IPS-NIHi7 (cell line): Measurements from ENCODE around the gene METTL25B.

Experiments used
- DNase-seq: peaks from one replicate; pipeline ENCODE4 v3.0.0; 2012; ENCODE audit warnings: mixed read lengths; ENCODE audit errors: extremely low spot score

METTL25B gene

DNA sequence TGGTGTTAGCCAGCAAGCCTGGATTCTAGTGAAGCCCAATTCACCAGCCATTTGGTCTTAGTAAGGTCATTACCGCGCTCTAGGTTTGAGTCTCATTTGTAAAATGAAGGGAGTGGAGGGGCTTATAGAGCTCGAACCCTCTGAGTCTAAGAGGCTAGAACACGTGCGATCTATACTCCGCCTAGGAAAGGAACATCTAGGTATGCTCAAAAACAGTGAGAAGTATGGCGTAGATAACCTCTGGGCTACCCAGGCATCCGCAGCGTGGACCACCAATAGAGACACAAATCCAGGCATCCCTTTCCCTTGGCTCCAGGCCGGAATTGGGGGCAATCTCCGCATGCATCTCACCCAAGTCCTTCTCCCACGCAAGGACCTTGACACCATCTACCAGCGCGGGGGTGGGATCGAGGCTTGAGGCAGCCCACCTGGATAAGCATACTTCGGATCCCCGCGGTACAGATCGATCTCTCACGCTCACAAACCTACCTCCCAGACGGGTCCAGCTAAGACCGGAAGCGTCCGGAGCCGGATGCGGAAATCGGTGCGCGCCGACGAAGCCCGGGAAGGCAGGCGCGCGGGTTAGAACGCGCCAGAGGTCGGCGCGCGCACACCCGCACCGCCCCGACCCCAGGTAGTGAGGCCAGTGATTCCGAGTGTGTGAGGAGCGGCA, at the start of gene METTL25B:
METTL25B (plus strand) TSS at position 544 of the 673 bp plus-strand sequence. CDS start 636 bp downstream, outside the sequence.
- peak; percentile 75 for DNase-seq

DNA sequence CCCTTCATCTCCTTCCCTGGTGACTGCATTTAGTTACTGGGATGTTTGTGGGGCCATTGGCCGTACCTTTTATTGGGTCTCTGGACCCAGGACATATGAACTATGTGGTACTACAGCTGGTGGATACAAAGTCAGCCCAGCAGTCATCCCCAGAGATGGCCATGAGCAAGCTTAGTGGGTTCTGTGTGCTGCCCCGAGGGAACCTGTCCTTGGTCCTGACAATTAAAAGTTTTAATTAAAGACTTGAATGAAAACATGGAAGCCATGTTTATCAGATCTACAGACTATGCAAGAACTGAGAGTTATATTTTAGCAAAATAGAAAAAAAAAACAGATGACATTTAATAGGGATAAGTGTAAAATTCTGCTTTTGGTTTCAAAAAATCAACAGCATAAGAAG, 48.2 kb upstream of the METTL25B start:
- DNase-seq, result no peak

- no peak for DNase-seq
Measured at GRCh38 chr1:156681196-156681960, 46.9 kb upstream of the METTL25B start.

DNA sequence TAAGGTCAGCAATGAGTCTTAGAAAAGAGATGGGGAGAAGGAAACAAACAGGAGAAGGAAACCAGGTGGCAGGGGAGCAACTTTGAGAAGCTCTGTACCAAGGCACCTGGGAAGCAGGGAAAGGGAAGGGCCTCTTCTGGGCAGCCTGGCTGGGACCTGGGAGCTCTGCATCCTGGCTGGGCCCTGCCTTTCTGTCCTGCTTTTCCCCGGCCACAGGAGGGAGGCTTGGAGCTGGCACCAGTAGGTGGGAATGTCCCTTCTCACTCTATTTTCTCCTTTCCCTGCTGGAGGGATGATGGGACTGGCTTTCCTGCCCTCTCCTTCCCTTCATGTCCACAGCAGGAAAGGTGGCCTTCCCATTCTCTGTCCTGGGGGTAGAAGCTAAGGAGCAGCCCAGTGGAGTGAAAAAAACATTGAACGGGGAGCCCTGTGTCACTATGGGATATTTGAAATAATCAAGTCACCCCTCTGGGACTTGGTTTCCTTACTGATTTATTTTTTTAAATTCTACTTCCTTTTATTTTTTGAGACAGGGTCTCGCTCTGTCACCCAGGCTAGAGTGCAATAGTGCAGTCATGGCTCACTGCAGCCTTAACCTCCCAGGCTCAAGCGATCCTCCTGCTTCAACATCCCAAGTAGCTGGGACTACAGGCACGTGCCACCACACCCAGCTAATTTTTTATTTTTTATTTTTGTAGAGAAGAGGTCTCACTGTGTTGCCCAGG, 45.9 kb upstream of the METTL25B start:
- no peak for DNase-seq

DNA sequence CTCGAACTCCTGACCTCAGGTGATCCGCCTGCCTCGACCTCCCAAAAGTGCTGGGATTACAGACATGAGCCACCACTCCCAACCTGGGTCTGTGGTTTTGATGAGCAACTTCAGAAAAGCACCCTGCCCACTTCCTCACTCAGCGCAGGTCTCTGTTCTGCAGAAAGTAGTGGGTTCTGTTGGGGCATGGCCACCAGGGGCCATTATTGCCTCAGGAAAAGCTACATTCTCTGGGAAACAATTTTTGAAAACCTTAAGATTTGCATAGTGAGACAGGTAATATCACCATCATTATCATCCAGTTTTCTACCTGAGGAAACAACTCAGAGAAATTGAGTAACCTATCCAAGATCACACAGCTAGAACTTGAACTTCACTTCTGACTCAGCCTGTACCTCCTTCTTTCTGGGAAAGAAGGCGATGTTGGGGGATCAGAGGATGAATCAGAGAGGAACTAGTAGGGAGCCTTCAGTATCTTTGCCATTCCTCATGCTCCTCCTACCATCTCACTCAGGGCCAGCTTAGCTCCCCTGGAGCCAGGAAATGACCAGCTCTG, 44.0 kb upstream of the METTL25B start:
- DNase-seq, result no peak

DNA sequence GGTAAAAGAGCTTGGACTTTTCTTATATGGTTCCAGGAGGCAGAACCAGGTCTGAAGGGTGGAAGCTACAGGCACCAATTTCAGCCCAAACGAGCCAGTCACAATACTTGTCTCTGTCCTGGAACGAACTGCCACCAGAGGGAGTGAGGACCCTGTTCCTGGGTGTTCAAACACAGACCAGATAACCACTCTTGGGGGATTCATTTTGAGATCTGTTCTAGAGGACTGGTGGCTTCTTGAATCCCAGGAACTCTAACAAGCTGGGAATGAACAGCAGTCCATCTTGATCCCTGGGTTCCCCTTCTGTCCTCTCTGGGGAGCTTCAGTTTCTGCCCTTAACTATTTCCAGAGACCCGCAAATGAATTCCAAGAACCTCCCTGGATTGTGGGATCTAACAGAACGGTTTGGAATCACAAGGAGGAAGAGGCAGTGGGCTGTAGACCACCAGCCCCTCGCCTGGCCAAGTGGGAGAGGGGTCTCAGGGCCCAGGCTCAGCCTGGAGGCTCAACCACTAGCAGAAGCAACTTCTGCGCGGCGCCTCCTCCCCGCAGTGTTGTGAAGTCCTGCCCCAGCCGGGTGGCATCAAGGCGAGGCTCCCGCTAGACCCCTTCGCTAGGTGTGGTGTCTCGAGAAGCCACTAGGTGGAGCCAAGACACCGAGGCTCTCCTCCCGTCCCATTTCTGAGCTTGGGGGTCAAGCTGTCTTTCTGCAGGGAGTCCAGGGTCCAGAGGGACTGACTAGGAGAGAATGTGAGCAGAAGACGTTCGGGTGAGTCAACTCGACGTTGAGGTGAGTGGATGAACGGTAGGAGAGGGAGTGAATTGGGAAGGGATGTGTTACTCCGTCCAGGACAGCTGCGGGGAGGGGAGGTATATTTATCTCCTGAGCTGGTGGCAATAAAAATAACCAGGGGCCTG, 39.0 kb upstream of the METTL25B start:
- peak; percentile 79 for DNase-seq

DNA sequence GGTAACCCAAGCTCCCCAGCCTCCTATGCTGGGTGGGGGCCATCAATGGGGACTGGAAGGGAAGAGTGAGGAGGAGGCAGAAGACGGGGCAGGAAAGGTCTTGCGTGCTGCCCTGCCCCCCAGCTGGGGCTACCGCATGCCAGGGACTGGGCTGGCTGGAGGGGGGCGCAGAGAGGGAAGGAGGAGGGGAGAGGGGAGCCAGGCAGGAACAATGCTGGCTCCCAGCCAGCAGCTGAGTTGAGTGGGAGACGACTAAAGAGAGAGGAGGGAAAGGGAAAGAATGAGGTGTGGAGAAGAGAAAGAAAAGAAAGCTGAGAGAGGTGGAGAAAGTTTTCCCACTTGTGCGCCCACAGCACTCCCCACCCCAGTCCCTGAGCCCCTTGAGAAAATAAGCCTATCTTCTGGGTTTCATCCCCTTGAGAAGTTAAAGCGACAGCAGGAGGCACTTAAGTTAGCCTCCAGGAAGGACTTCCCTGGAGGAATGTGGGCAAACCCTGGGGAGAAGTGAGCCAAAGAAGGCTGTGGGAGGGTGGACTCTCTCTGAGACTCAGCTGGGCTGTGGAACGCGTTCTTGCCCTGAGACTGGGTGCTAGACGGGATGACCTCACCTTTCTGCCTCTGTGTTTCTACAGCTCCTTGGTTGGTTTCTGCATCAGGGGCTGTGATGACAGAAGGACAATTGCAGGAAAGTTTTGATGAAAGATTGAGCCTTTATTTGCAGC, 38.2 kb upstream of the METTL25B start:
- no peak for DNase-seq

DNA sequence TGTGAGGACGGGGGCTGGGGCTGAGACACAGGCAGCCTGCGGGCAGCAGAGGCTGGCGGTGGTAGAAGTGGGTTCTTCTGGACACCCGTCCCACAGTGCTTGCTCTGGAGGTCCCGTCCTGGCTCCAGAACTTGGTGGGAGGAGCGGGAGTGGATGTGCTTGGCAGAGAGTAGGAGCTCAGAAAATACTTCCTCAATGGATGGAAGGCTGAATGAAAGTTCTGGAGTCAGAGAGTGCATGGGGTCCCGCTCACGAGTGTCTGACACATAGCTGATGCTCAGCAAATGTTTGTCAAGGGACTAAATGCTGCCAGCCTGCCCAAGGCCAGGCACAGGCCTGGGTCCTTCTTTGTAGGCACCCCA, 37.6 kb upstream of the METTL25B start:
- DNase-seq, result no peak

- no peak for DNase-seq
Measured at GRCh38 chr1:156691191-156691590, 37.1 kb upstream of the METTL25B start.

DNA sequence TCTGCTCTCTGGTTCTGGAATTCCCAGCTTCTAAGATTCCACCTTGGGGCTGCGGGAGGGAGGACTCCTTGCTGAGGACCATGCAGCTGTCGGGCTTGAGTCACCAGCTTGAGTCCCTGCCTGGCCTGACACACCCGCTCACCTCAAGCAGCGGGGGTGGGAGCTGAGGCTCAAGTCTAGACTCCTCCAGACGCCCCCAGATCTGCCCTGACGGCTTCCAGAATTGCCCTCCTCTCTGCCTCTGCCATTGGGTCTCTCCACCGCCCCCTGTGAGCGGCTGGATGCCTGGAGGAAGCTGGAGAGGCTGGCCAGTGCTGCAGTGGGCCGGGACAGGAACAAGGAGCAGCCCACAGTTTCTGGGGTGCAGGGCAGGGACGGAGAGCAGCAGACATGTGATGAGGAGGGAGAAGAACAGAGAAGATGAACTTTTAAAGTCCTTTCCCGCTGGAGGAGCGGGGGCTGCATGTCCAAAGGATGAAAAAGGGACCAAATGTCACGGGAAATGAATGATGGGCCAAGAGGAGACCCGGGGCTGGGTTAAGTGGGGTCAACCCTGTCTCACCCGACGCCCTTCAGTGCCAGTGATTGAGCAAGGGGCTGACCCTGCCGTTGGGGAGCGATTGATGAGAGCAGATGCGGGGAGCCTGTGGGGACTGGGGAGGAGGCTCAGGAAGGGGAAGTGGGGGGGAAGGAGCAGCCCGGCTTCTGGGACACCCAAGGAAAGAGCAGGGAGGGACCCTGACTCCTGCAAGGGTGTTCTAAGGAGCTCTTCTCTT, 36.4 kb upstream of the METTL25B start:
- no peak for DNase-seq

DNA sequence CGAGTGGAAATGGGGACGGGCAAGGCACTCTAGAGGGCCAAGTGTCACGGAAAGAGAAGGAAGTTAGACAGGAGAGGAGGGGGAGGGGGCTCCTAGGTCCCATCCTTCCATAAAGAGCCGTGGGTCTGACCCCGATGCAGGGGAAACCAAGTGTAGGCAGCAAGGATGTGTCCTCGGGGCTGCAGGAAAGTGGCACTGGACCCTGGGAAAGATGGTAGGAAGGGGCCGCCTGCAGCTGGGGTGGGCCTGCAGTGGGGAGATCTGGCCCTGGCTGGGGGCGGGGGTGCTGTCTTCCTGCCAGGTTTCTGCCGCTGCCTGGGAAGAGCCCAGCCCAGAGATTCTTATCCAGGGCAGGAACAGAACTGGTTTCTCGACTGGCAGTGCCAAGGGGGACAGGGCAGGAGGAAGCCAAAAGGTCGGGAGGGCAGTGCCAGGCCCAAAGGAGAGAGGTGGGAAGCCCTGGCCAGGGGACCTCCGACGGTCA, 35.8 kb upstream of the METTL25B start:
- DNase-seq, result no peak

DNA sequence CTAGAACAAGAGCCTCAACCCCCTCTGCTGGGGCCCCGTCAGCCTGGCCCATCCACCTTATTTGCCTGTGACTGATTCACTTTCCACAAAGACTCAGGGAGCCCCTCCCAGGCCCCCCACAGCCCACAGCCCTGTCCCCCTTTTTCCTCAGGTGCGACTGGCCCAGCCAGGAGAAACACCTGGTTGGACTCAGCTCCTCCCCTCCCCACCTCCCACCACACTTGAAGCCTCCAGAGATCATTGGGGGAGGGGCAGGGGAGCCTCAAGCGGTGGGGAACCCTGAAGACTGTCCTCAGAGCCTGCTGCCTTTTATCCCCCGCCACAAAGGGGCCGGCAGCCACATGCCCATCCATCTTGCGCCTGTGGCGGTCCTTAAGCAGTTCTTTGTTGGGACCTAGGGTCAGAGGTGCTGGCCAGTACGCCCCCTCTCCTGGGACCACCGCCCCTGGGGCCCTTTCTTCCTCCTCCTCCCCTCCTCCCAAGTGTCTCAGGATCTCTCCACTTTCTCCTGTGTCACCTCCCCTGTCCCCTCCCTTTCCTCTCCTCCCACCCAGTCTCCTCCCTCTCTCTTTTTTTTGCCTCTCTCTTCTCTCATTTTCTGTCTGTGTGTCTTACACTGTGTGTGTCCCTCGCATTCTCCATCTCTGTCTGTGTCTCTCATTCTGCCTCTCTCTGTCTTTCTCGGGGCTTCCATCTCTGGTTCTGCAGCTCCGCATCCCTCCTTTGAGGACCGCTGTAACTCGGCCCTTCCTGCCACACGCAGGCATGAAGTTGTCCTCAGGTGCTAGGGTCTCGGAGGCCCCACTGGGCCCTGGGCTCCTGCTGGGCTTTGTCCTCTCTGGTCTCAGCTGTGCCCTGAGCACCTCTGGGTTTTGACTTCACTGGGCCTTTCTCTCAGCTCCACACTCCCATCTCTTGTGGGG, 35.1 kb upstream of the METTL25B start:
- peak; percentile 82 for DNase-seq

GRCh38 chr1:156693848-156694689, 34.2 kb upstream of the METTL25B start:
- DNase-seq, result no peak

- no peak for DNase-seq
Measured at GRCh38 chr1:156694690-156694962, 33.6 kb upstream of the METTL25B start.

GRCh38 chr1:156696755-156697154, 31.5 kb upstream of the METTL25B start:
- DNase-seq, result no peak

DNA sequence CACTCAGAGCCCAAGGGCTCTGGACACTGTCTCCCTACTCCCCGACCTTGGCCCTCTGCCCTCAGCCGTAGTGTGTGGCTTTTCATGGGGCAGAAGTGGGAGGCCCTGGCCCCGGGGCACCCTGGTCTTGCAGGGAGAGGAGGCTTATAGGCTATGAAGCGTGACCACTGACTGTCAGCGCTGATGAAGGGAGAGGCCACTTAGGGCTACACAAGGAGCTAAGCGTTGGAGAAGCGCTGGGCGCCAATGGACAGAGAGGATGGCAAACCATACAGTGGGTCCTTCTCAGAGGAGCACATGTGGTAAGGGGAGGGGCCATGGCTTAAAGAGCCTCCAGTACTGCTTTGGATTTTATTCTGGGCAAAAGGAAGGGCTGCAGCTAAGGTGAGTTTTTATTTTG, 30.8 kb upstream of the METTL25B start:
- DNase-seq, result no peak

DNA sequence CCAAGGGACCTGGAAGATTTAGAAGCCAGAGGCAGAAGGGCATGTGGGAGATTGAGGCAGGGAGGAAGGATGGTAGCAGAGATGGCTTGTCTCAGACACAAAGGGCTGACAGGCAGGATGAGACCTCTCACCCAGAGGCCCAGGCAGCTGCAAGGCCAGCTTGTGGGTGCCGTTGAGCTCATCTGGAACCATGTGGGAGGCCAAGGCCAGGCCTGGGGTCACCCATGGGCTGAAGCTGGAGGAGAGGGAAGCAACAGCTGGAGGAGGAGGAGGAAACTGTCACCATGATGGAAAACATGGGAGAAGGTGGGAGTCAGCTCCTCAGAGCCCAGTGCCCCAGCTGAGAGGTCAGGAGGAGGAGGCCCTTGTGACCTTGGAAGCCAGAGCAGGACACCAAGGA, 29.3 kb upstream of the METTL25B start:
- no peak for DNase-seq
